WTC11 (cell line): ENCODE measurements around the gene USP54. TPM values are rescaled to one million over a fixed set of nuclear protein-coding genes. Genes with fewer than 3 reads are reported as not detected.

Experiments used
- ATAC-seq: fragments of 200-7000 bp; cut with Tn5 transposase; 2 replicates; pipeline ENCODE4 v1.10.0; 2021; ENCODE audit warnings: mild to moderate bottlenecking, moderate library complexity
- CTCF ChIA-PET: fragments of 300-600 bp; sonication (Branson Sonifier 250); formaldehyde crosslinking; loops from one replicate; lab custom pipeline; 2021; ENCODE audit warnings: antibody characterized with exemption; lab: Charles Lee
- POLR2A ChIA-PET: fragments of 350-600 bp; sonication (Branson Sonifier 250); formaldehyde crosslinking; loops from one replicate; lab custom pipeline; 2021; ENCODE audit warnings: antibody characterized with exemption; lab: Charles Lee
- DNase-seq: peaks from one replicate; pipeline ENCODE4 v3.0.0; 2021; ENCODE audit warnings: low spot score
- H3K27ac Mint-ChIP-seq: 2 replicates; pipeline ENCODE4 v1.8.0; 2021; ENCODE audit warnings: mixed read lengths
- H3K27me3 Mint-ChIP-seq: 2 replicates; pipeline ENCODE4 v1.8.0; 2021; ENCODE audit warnings: low read depth, mild to moderate bottlenecking, moderate library complexity, mixed read lengths
- H3K36me3 Mint-ChIP-seq: 2 replicates; pipeline ENCODE4 v1.8.0; 2021; ENCODE audit warnings: mixed read lengths
- H3K4me1 Mint-ChIP-seq: 2 replicates; pipeline ENCODE4 v1.8.0; 2022; ENCODE audit warnings: mixed read lengths
- H3K4me3 Mint-ChIP-seq: 2 replicates; pipeline ENCODE4 v1.8.0; 2021; ENCODE audit warnings: mild to moderate bottlenecking, moderate library complexity, mixed read lengths
- H3K9me3 Mint-ChIP-seq: 2 replicates; pipeline ENCODE4 v1.8.0; 2021; ENCODE audit warnings: mixed read lengths
- AFF4 ChIP-seq: sonication (generic); formaldehyde crosslinking; IDR thresholded peaks from 2 replicates; pipeline ENCODE4 v1.8.1; 2023; ENCODE audit warnings: mild to moderate bottlenecking, missing genetic modification reagents, borderline replicate concordance
- ATF1 ChIP-seq: sonication (generic); formaldehyde crosslinking; IDR thresholded peaks from 2 replicates; pipeline ENCODE4 v1.8.1; 2023; ENCODE audit warnings: mild to moderate bottlenecking, moderate library complexity, missing genetic modification reagents
- ATF2 ChIP-seq: sonication (generic); formaldehyde crosslinking; IDR thresholded peaks from 2 replicates; pipeline ENCODE4 v1.8.1; 2022; ENCODE audit warnings: low read depth, missing genetic modification reagents, borderline replicate concordance
- CDX4 ChIP-seq: fragments of 250-450 bp; sonication (Bioruptor Pico); IDR thresholded peaks from 2 replicates; pipeline ENCODE4 v1.9.0; 2021; ENCODE audit warnings: moderate library complexity, mild to moderate bottlenecking, inconsistent platforms, borderline replicate concordance
- ERG ChIP-seq: fragments of 250-450 bp; sonication (Bioruptor Pico); IDR thresholded peaks from 2 replicates; pipeline ENCODE4 v1.8.0; 2021; ENCODE audit warnings: mild to moderate bottlenecking
- FOXP4 ChIP-seq: sonication (generic); formaldehyde crosslinking; IDR thresholded peaks from 2 replicates; pipeline ENCODE4 v1.8.0; 2022; ENCODE audit warnings: mild to moderate bottlenecking, missing genetic modification reagents
- GTF2I ChIP-seq: fragments of 250-450 bp; sonication (Bioruptor Pico); conservative IDR thresholded peaks from 2 replicates; pipeline ENCODE4 v1.4.0; 2021; ENCODE audit warnings: mild to moderate bottlenecking
- HMGXB4 ChIP-seq: sonication (generic); formaldehyde crosslinking; IDR thresholded peaks from 2 replicates; pipeline ENCODE4 v1.8.1; 2023; ENCODE audit warnings: mild to moderate bottlenecking, moderate library complexity, missing genetic modification reagents
- IRF1 ChIP-seq: sonication (generic); formaldehyde crosslinking; IDR thresholded peaks from 2 replicates; pipeline ENCODE4 v1.8.0; 2023; ENCODE audit warnings: missing genetic modification reagents
- NFATC4 ChIP-seq: fragments of 250-450 bp; sonication (Bioruptor Pico); IDR thresholded peaks from 2 replicates; pipeline ENCODE4 v1.9.0; 2021; ENCODE audit warnings: mild to moderate bottlenecking
- NR1H2 ChIP-seq: sonication (generic); formaldehyde crosslinking; IDR thresholded peaks from 2 replicates; pipeline ENCODE4 v1.9.0; 2021; ENCODE audit warnings: mild to moderate bottlenecking, moderate library complexity, missing genetic modification reagents
- NR2C2 ChIP-seq: sonication (generic); formaldehyde crosslinking; IDR thresholded peaks from 2 replicates; pipeline ENCODE4 v1.8.0; 2022; ENCODE audit warnings: mild to moderate bottlenecking, missing genetic modification reagents
- RELA ChIP-seq: sonication (generic); formaldehyde crosslinking; IDR thresholded peaks from 2 replicates; pipeline ENCODE4 v1.8.1; 2022; ENCODE audit warnings: missing genetic modification reagents, mild to moderate bottlenecking, borderline replicate concordance
- TEAD4 ChIP-seq: sonication (generic); formaldehyde crosslinking; IDR thresholded peaks from 2 replicates; pipeline ENCODE4 v1.8.0; 2022; ENCODE audit warnings: mild to moderate bottlenecking, missing genetic modification reagents
- ZMAT4 ChIP-seq: fragments of 250-450 bp; sonication (Bioruptor Pico); IDR thresholded peaks from 2 replicates; pipeline ENCODE4 v1.9.0; 2021; ENCODE audit warnings: mild to moderate bottlenecking
- ZNF121 ChIP-seq: sonication (generic); formaldehyde crosslinking; IDR thresholded peaks from 2 replicates; pipeline ENCODE4 v1.8.0; 2023; ENCODE audit warnings: missing genetic modification reagents
- total RNA-seq: library from RNA; stranded (reverse); gene quantifications from 3 replicates; pipeline ENCODE4 v1.2.3, GENCODE V29; 2021

USP54 gene
- total RNA-seq, 1 experiment from 2014 or later: 39.8 TPM

- no peaks in the 10 kb centered on the region for H3K4me1 Mint-ChIP-seq
- no peak for ATAC-seq
- no peak for TF ChIP-seq ATF2 (CRISPR knock-in tag)
- TF ChIP-seq ZNF121: peak; percentile 65; the same call in 1 of the 2 replicates
- TF ChIP-seq CDX4 (CRISPR knock-in tag): no peak
- TF ChIP-seq, all 79 proteins: peak for 1
- Mint-ChIP-seq H3K9me3 (no peaks in the 10 kb centered on the region), H3K27ac (no peak overlapping the region), H3K36me3 (peaks cover 6% of the 10 kb centered on the region), H3K4me3 (no peak overlapping the region), H3K27me3 (no peaks in the 10 kb centered on the region)
- no peak for DNase-seq
- POLR2A ChIA-PET: interaction anchor here (1.0 kb wide), 1 partner anchor 9 kb away, joined by 3 read pairs; no protein-coding TSS in a partner anchor
- CTCF ChIA-PET: no interaction called here
Observed at GRCh38 chr10:73512207-73512743, 78.9 kb downstream of the USP54 start.

- ATAC-seq (no peak), DNase-seq (no peak)
- ChIA-PET CTCF (interaction anchor here (0.5 kb wide), 1 partner anchor 258 kb away, joined by 3 read pairs; no protein-coding TSS in a partner anchor), POLR2A (interaction anchor here (0.7 kb wide), 1 partner anchor 8 kb away, joined by 4 read pairs; no protein-coding TSS in a partner anchor)
- H3K27me3 Mint-ChIP-seq: no peaks in the 10 kb centered on the region
- H3K4me3 Mint-ChIP-seq: no peak overlapping the region
- no peaks in the 10 kb centered on the region for H3K9me3 Mint-ChIP-seq
- peaks cover 11% of the 10 kb centered on the region for H3K36me3 Mint-ChIP-seq
- no peak overlapping the region for H3K27ac Mint-ChIP-seq
- H3K4me1 Mint-ChIP-seq: peaks cover 20% of the 10 kb centered on the region
- TF ChIP-seq NFATC4 (CRISPR knock-in tag): no peak
- no peak for TF ChIP-seq ERG
- no peak for TF ChIP-seq ATF1 (CRISPR knock-in tag)
Observed at GRCh38 chr10:73509695-73510094, 81.4 kb downstream of the USP54 start.

- CTCF ChIA-PET: interaction anchor here (1.0 to 1.4 kb wide), 3 partner anchors 11 to 138 kb away, joined by 4 to 5 read pairs (median 4); no protein-coding TSS in a partner anchor
- Mint-ChIP-seq H3K36me3 (peaks cover 15% of the 10 kb centered on the region), H3K4me1 (peaks cover 20% of the 10 kb centered on the region), H3K27ac (peak overlapping the region; percentile 92), H3K27me3 (no peaks in the 10 kb centered on the region), H3K9me3 (no peaks in the 10 kb centered on the region), H3K4me3 (no peak overlapping the region)
- ATAC-seq (no peak), DNase-seq (no peak)
- POLR2A ChIA-PET: interaction anchor here (1.0 kb wide), 1 partner anchor 10 kb away, joined by 4 read pairs; the partner anchor contains the start of gene PPP3CB
- no peak for TF ChIP-seq HMGXB4 (CRISPR knock-in tag)
- TF ChIP-seq CDX4 (CRISPR knock-in tag): no peak
- no peak for TF ChIP-seq IRF1 (CRISPR knock-in tag)
- no peak for TF ChIP-seq RELA (CRISPR knock-in tag)
- no peak for TF ChIP-seq TEAD4 (CRISPR knock-in tag)
- no peak for TF ChIP-seq GTF2I
- no peak for TF ChIP-seq NR2C2 (CRISPR knock-in tag)
- no peak for TF ChIP-seq AFF4 (CRISPR knock-in tag)
- TF ChIP-seq FOXP4 (CRISPR knock-in tag): no peak
- TF ChIP-seq NR1H2 (CRISPR knock-in tag): no peak
- TF ChIP-seq ZMAT4 (CRISPR knock-in tag): no peak
Observed at GRCh38 chr10:73506491-73506890, 84.7 kb downstream of the USP54 start.
